ENCODE data around the gene C11orf71. TPM values are rescaled to one million over a fixed set of nuclear protein-coding genes. Genes with fewer than 3 reads are reported as not detected.

The C11orf71 gene
- total RNA-seq, 1 experiment from 2014 or later = 9.5 TPM

DNA sequence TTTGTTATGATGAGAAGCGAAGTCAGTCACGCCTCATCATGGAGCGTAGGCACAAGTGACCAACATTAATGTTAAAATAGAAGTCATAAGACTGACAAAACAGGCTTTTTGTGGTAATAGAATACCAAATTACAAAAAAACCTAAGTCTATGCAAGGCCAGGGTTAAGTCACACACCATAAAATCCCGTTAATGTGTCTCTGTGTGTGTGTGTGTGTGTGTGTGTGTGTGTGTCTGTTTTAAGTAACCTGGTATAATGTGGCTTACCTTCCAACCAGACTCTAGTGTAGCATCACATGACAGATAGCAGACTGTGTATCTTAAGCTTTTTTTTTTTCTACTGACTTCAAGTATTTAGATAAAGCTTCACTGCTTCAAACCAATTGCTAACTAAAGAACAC, 38.0 kb downstream of the C11orf71 start:
- peaks cover 10% of the 10 kb centered on the region for H3K4me1 ChIP-seq
- H3K27me3 Mint-ChIP-seq (ENCODE audit: insufficient read depth, unreplicated experiment) = peaks cover 2% of the 10 kb centered on the region
- no peaks in the 10 kb centered on the region for H3K9me3 Mint-ChIP-seq (ENCODE audit: unreplicated experiment)
- H3K27ac Mint-ChIP-seq (ENCODE audit: unreplicated experiment) = no peak overlapping the region
- intact Hi-C loops (cut with micrococcal nuclease; ENCODE audit: unreplicated experiment) = no loop called here
- no peaks in the 10 kb centered on the region for H3K36me3 Mint-ChIP-seq (ENCODE audit: insufficient read depth, unreplicated experiment)
- no peak overlapping the region for H3K4me3 Mint-ChIP-seq (ENCODE audit: unreplicated experiment)
- no peak for DNase-seq
- CTCF ChIA-PET = no interaction called here
- peaks cover 12% of the 10 kb centered on the region for H3K4me1 Mint-ChIP-seq (ENCODE audit: low read depth, unreplicated experiment)
- BruUV-seq (replicated peaks) = no TSS peak
- TF ChIP-seq CTCF (IDR thresholded peaks at IDR 0.05; ENCODE audit: insufficient read depth in 1 of 2, low read depth in 1 of 2, low read length in 1 of 2, severe bottlenecking in 1 of 2, unreplicated experiment in 1 of 2) = no peak
- H3K27me3 ChIP-seq (replicated peaks; ENCODE audit: control insufficient read depth, insufficient read depth, low read length) = no peaks in the 10 kb centered on the region
- no peaks in the 10 kb centered on the region; the same call in 1 of the 2 replicates for H3K9me3 ChIP-seq
- H3K4me3 ChIP-seq (ENCODE audit: low read depth, low read length) = no peak overlapping the region
- POLR2A ChIA-PET = no interaction called here
- no peaks in the 10 kb centered on the region for H3K36me3 ChIP-seq (ENCODE audit: control insufficient read depth, insufficient read depth, low read length)

- no TSS peak for BruUV-seq (replicated peaks)
- CTCF ChIA-PET = no interaction called here
Observed at GRCh38 chr11:114359342-114359741, 41.0 kb downstream of the C11orf71 start.

GRCh38 chr11:114358716-114359115, 41.6 kb downstream of the C11orf71 start:
- no peaks in the 10 kb centered on the region for H3K4me1 Mint-ChIP-seq (ENCODE audit: low read depth, unreplicated experiment)
- H3K36me3 Mint-ChIP-seq (ENCODE audit: insufficient read depth, unreplicated experiment) = no peaks in the 10 kb centered on the region
- no TSS peak for BruUV-seq (replicated peaks)
- no peaks in the 10 kb centered on the region for H3K9me3 Mint-ChIP-seq (ENCODE audit: unreplicated experiment)
- Histone ChIP-seq H3K36me3 (ENCODE audit: control insufficient read depth, insufficient read depth, low read length) (no peaks in the 10 kb centered on the region), H3K4me1 (no peaks in the 10 kb centered on the region), H3K9me3 (no peaks in the 10 kb centered on the region; the same call in 1 of the 2 replicates), H3K4me3 (ENCODE audit: low read depth, low read length) (no peak overlapping the region), H3K27me3 (replicated peaks; ENCODE audit: control insufficient read depth, insufficient read depth, low read length) (no peaks in the 10 kb centered on the region)
- H3K27ac Mint-ChIP-seq (ENCODE audit: unreplicated experiment) = no peak overlapping the region
- intact Hi-C loops (cut with micrococcal nuclease; ENCODE audit: unreplicated experiment) = no loop called here
- DNase-seq = no peak
- peaks cover 2% of the 10 kb centered on the region for H3K27me3 Mint-ChIP-seq (ENCODE audit: insufficient read depth, unreplicated experiment)
- no peak overlapping the region for H3K4me3 Mint-ChIP-seq (ENCODE audit: unreplicated experiment)
- ChIA-PET CTCF (no interaction called here), POLR2A (no interaction called here)
- no peak for TF ChIP-seq CTCF (IDR thresholded peaks at IDR 0.05; ENCODE audit: insufficient read depth in 1 of 2, low read depth in 1 of 2, low read length in 1 of 2, severe bottlenecking in 1 of 2, unreplicated experiment in 1 of 2)

More at GRCh38 chr11:114359342-114359741, 41.0 kb downstream of the C11orf71 start:
- POLR2A ChIA-PET = no interaction called here
- intact Hi-C loops (cut with micrococcal nuclease; ENCODE audit: unreplicated experiment) = no loop called here
- H3K36me3 Mint-ChIP-seq (ENCODE audit: insufficient read depth, unreplicated experiment) = no peaks in the 10 kb centered on the region
- Histone ChIP-seq H3K27me3 (replicated peaks; ENCODE audit: control insufficient read depth, insufficient read depth, low read length) (no peaks in the 10 kb centered on the region), H3K36me3 (ENCODE audit: control insufficient read depth, insufficient read depth, low read length) (no peaks in the 10 kb centered on the region), H3K4me1 (no peaks in the 10 kb centered on the region), H3K4me3 (ENCODE audit: low read depth, low read length) (no peak overlapping the region), H3K9me3 (no peaks in the 10 kb centered on the region; the same call in 1 of the 2 replicates)
- H3K27me3 Mint-ChIP-seq (ENCODE audit: insufficient read depth, unreplicated experiment) = peaks cover 2% of the 10 kb centered on the region
- H3K4me1 Mint-ChIP-seq (ENCODE audit: low read depth, unreplicated experiment) = no peaks in the 10 kb centered on the region
- H3K9me3 Mint-ChIP-seq (ENCODE audit: unreplicated experiment) = no peaks in the 10 kb centered on the region
- TF ChIP-seq CTCF (IDR thresholded peaks at IDR 0.05; ENCODE audit: insufficient read depth in 1 of 2, low read depth in 1 of 2, low read length in 1 of 2, severe bottlenecking in 1 of 2, unreplicated experiment in 1 of 2) = no peak
- H3K4me3 Mint-ChIP-seq (ENCODE audit: unreplicated experiment) = no peak overlapping the region
- DNase-seq = no peak
- no peak overlapping the region for H3K27ac Mint-ChIP-seq (ENCODE audit: unreplicated experiment)
